NCI-H510A treated with DMSO at 0.1 percent for 48 hours (cell line): Measurements from ENCODE around the gene MIEF1.

ENCODE experiments used
- DNase-seq: peaks from one replicate; lab custom pipeline; 2025; lab: John Stamatoyannopoulos, UW

Gene MIEF1

GRCh38 chr22:39470451-39471291 lies 31.4 kb upstream of the MIEF1 start:
- no peak for DNase-seq

DNA sequence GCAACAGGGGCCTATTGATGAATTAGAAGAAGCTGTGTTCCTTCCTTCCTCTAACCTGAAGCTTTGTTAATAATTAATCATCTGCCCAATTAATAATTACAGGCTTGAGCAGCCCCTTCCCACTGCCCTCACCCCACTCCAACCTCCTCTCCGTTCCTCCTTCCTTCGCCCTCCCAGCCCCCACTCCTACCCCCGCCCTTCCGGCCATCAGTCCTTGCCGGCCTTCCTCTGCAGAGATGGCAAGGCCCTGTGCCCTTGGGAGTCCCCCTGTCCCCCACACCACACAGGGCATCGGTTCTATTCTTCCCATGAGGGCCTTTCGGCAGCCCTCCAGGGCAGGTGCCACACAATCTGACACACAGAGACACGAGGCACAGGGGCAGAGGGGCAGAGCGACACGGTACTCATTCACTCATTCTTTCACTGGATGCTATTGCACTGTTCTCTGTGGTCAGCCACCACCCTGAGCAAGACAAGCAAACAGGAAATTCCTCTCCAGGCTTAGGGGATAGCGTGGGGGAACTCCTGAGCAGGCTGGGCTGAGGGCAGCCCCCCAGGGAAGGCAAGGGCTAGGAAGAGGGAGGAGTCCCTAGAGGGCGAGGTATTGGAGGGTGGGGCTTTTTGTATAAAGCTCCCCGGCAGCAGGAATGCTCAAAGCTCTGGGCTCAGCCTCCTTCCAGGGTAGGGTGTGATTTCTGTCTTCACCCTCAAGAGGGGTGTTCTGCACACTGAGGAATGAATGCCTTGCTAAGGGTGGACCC lies 30.5 kb upstream of the MIEF1 start:
- DNase-seq, result peak; percentile 12

- DNase-seq, result peak; percentile 69
These were observed 29.2 kb upstream of the MIEF1 start for GRCh38 chr22:39472570-39473556.

DNA sequence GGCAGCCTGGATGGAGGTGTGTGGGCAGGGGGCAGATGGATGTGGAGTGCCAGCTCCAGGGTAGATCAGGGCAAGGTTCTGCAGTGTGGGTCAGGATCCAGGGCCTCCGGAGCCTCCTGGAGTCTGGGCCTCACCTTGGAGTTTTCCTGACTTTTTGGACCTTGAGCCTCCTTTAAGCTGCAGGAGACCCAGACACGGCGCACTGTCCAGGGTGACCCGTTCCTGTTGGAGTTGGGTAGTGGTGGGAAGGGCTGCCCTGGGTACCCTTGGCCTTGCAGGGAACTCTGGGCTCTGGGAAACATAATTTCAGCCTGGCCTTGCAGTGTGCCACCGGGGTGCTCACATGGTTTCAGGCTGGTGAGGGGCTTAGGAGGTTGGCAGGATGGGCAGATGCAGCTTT lies 28.2 kb upstream of the MIEF1 start:
- no peak for DNase-seq

- no peak for DNase-seq
These were observed 27.6 kb upstream of the MIEF1 start for GRCh38 chr22:39474351-39475111.

DNA sequence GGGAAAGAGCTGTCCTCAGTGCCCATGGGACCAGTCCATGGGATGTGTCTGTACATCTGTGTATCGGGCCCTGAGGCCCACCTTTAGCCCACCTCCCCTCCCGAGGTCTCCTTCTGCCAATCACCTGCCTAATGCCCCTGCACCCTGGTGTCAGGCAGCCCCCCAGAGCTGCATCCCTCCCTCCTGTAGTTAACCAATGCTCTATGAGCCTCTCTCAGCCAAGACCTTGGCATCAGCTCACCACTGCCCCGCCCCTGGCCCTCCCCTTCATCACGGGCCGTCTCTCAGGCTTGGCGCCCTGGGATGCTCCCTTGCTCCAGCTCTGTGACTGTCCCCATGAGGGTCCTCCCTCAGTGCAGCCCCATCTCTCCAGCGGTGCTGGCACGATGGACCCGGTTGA lies 26.8 kb upstream of the MIEF1 start:
- DNase-seq, result no peak

DNA sequence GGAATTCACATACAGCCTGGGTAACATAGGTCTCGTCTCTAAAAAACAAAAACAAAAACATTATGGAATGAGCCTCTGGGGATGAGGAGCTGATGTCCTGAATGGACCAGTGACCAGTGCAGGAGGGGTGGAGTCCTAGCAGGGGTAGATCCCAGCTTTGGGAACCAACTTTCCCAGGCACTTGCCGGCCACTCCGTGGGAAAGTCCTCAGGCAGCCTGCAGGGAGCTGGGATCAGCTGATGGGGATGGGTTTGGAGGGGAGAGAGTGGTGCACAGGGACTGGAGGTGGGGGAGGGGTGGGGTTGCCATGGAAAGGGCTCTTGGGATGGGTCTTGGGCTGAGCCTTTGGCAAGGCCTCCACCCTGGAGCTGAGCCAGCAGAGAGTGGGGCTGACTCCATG lies 26.2 kb upstream of the MIEF1 start:
- no peak for DNase-seq

DNA sequence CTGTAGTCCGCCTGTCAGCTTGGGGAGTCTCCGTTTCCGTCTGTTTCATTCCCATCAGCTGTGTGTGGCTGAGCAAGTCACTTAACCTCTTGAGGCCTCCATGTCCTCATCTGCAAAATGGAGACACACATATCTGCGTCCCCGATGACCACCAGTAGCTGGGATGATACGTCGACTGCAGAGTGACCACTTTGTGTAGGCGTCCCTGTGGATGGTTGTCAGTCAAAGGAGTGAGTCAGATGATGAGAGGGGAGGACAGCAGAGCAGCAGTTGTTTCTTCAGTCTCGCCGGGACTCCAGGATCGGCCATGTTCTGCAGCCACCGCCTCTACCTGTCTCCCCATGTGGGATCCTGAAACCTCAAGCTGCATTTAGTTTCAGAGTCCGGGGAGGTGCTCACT lies 25.4 kb upstream of the MIEF1 start:
- DNase-seq, result no peak

DNA sequence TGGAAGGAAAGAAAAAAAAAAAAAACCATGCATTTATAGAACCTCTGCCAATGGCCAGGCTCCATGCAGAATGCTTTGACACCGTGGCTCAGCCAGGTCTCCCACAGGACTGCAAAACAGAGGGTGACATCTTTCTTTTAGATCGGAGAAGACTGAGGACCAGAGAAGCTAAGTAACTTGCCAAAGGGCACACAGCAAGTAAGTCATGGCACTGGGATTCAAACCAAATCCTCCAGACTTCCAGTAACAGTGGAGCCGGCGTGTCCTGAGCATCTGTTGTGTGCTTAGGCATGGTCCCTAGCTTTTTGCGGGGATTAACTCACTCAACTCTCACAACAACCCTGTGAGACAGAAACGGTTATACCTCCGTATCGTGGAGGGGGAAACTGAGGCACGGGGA lies 24.5 kb upstream of the MIEF1 start:
- no peak for DNase-seq

GRCh38 chr22:39478441-39478850 lies 23.6 kb upstream of the MIEF1 start:
- no peak for DNase-seq

DNA sequence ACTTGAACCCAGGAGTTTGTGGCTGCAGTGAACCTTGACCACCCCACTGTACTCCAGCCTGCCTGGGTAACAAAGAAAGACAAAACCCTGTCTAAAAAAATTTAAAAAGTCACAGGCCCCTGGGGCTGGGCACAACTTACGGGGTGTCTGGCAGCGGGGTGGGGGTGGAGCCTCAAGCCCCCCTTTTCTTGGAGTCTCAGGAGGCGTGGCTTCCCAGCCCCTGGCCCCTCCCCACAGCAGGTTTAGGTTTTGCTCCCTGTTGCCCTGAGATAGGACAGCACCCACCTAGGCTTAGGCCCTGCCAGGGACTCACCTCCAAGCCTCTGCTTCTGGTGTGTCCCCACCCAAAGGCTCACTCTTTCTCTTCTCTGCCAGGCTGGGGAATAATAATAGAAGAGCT lies 22.8 kb upstream of the MIEF1 start:
- DNase-seq, result no peak

DNA sequence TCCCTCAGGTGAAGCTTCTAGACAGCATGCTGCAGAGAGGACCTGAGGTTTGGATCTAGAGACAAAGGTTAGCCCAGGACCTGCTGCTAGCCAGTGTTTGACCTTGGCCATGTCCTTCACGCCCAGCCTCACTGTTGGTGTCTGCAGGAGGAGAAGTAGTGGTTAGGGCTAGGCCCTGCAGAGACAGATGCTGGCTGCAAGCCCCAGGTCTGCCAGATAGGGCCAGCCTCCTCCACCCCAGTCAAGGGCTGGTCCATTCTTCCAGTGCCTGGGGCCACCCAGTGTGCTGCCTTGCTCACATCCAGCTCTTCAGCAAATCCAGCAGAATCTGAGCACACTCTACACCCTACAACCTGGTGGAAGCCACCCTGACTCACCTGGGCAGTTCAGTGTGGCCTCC lies 21.5 kb upstream of the MIEF1 start:
- no peak for DNase-seq

- no peak for DNase-seq
These were observed 21.0 kb upstream of the MIEF1 start for GRCh38 chr22:39481054-39481453.

- no peak for DNase-seq
These were observed 20.5 kb upstream of the MIEF1 start for GRCh38 chr22:39481595-39481994.

DNA sequence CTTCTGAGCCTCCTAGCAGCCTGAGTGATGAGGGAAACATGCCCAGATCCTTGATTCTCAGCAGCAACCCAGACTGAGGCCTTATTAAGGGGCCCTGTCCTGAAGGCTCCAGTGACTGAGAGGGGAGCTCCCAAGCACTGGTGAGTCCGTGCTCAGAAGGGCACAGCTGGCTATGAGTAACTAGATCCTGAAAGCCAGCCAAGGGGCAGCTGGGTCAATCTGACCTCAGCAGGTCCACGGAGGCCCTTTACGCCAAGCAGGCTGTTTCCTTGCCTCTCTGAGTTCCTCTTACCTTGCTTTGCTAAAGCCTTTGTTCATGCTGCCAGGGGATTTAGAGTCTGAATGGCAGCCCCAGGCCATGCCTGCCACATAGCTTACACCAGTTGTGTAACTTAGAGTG lies 19.3 kb upstream of the MIEF1 start:
- DNase-seq, result no peak

- DNase-seq, result no peak
These were observed 14.9 kb upstream of the MIEF1 start for GRCh38 chr22:39486951-39487825.

DNA sequence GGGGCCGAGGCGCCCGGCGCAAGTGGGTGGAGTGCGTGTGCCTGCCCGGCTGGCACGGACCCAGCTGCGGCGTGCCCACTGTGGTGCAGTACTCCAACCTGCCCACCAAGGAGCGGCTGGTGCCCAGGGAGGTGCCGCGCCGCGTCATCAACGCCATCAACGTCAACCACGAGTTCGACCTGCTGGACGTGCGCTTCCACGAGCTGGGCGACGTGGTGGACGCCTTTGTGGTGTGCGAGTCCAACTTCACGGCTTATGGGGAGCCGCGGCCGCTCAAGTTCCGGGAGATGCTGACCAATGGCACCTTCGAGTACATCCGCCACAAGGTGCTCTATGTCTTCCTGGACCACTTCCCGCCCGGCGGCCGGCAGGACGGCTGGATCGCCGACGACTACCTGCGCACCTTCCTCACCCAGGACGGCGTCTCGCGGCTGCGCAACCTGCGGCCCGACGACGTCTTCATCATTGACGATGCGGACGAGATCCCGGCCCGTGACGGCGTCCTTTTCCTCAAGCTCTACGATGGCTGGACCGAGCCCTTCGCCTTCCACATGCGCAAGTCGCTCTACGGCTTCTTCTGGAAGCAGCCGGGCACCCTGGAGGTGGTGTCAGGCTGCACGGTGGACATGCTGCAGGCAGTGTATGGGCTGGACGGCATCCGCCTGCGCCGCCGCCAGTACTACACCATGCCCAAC lies 14.1 kb upstream of the MIEF1 start:
- DNase-seq, result no peak

GRCh38 chr22:39488563-39489083 lies 13.5 kb upstream of the MIEF1 start:
- DNase-seq, result no peak
